ENCODE data around the gene FBXL19.

GRCh38 chr16:30884760-30885159, 38.6 kb upstream of the FBXL19 start:
- TF ChIP-seq CTCF (IDR thresholded peaks at IDR 0.05): no peak
- TF ChIP-seq EZH2 (IDR thresholded peaks at IDR 0.05; ENCODE audit: borderline replicate concordance, insufficient read depth, low read depth, low read length, poor library complexity, severe bottlenecking): no peak

Measured in B cell (primary cell).